GM19099 (cell line): ENCODE measurements around the gene C1orf159.

Experiments
- POLR2A ChIP-seq: IDR thresholded peaks from 3 replicates; pipeline ENCODE4 v1.6.1; 2011; ENCODE audit warnings: low read depth; ENCODE audit not compliant: insufficient read length; ENCODE audit errors: extremely low read depth

C1orf159 gene

DNA sequence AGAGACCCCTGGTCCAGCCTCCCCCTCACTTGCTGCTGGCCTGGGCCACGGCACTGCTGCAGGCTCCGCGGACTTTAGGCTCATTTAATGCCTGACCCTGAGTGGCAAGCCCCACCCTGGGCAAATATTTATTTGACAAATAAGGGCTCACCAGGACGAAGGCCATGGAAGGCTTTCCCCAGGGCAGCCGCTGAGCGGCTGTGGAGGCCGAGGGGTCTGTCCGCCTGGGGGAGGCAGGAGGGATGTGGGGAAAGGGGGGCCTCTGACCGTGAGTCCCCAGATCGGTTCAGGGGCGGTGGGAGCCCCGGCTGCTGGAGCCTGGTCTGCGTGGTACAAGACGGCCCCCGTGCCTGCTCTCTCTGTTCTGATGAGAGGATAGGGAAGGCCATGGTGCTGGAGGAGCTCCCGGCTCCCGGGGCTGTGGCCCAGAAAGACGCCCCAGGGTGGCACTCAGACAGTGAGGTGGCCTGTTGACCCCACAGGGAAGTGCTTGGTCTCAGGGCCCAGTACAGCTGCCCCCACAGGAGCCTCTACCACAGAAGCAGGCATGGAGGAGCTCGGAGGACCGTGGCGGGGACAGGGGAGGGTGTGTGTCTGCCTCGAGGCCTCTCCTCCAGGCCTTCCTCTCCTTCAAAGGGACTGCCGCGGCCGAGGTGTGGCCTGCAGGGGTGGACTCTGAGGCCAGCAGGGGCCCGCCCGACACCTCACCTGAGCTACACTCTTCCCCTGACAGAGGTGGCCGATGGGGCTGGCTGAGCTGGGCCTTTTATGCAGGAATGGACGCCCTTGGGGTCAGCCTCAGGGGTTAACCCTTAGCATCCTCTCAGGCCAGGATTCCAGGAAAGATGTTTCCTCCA lies 9.1 kb upstream of the C1orf159 start:
- no peak for TF ChIP-seq POLR2A

DNA sequence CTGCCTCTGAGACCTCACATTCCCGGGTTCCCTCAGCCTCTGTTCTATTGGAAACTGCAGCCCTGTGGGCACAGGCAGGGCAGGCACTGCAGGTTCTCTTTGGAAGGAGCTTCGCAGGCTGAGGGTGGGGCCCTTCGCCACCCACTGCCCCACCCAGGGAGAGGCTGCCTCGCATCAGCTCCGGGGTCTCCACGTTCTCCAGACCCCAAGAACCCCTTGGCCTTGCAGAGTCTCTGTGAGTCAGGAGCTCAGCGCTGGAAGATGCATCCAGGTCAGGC lies 8.6 kb upstream of the C1orf159 start:
- no peak for TF ChIP-seq POLR2A

DNA sequence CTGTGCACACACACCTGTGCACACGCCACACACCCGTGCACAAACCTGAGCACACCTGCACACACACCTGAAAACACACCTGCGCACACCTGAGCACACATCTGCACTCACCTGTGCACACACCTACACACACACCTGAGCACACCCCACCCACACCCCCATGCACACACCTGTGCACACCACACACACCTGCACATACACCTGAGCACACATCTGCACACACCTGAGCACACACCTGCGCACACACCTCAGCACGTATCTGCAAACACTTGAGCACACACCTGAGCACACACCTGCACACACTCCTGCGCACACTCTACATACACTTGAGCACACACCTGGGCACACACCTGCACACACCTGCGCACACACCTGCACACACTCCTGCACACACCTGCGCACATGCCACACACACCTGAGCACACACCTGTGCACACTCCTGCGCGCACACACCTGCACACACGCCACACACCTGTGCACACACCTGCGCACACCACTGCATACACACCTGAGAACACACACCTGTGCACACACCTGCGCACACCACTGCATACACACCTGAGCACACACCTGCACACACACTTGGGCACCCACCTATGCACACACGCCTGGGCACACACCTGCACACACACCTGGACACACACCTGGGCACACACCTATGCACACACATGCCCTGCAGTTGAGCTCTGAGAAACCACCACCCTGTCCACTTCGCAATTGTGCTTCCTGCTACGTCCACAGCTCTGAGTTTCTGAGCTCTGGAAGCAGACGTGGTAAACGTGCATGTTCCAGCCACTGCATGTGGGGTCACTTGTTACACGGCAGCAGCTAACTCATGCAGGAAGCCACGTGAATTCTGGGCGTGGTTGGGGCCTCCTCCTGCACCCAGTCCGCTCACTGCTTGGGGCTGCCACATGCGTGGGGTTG lies 8.0 kb upstream of the C1orf159 start:
- no peak for TF ChIP-seq POLR2A

DNA sequence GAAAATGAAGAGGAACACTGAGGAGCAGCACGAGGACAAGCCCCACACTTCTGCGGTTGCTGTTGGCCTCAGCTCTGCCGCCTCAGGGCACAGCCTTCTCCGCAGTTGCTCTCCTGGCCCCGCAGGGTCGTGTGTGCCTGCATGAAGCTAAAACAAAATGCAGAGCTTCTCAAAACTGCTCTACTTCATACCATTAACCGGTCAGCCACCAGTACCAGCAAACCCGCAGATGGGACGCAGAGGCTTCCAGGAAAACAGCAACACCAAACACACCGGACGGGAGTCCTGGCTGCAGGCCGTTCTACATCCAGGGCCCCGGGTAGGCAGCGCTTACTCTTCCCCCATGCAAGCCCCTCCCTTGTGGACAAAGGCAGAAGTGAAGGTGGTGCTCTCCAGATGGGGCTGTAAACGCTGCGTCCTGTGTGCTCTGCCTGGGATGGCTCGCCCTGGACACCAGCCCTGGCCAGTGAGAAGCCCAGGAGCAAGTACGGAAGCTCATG lies 7.1 kb upstream of the C1orf159 start:
- no peak for TF ChIP-seq POLR2A

DNA sequence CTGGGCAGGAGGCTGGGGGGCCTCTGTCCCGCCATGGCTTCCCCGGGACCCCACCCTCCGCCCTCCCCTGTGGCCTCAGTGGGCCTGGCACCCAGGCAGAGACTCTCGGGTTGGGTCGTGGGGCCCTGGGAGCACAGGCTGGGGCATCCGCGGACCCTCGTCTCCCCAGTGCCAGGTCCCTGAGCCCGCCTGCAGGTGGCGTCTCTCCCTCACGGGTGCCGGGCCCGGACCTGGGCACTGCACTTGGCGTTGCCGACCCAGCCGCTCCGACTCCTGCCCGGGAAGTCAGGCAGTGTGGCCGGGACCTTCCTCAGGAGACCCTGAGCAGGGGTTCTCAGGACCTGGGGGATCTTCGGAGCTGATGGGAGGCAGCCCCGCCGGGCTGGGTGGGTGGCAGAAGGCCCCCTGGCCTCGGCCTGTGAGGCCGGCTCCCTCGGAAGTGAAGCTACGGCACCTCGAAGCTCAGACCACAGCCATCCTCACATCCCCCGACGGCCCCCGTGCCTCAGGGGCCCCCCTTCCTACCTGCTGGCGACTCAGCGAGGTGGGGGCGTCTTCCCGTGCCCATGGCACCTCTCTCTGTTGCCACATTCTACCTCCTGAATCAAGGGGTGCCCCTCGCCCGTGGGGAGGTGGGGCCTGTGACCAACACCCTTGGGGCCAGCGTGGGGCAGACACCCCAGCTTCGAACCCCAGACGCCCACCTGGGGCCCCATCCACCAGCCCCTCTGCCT lies 6.4 kb upstream of the C1orf159 start:
- no peak for TF ChIP-seq POLR2A

DNA sequence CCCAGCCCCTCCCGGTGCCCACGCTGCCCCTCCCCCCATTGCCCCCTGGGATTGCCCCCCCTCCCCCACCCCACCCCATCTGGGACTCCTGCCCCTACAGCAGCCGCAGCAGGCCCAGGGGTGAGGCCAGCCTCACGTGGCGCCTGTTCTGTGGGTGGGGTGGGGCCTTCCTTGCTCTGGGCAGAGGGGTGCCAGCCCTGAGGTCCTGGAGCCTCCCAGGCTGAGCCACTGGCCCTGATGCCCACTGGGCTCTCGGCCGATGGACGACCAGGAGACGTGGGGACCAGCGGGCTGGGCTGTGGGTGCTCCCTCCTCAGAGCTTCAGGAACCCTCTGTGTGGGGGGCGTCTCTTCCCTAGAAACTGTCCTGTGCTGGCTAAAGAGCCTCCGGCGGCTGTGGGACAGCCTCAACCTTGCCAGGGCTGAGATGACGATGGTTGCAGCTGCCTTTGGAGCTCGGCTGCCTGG lies 5.8 kb upstream of the C1orf159 start:
- no peak for TF ChIP-seq POLR2A

DNA sequence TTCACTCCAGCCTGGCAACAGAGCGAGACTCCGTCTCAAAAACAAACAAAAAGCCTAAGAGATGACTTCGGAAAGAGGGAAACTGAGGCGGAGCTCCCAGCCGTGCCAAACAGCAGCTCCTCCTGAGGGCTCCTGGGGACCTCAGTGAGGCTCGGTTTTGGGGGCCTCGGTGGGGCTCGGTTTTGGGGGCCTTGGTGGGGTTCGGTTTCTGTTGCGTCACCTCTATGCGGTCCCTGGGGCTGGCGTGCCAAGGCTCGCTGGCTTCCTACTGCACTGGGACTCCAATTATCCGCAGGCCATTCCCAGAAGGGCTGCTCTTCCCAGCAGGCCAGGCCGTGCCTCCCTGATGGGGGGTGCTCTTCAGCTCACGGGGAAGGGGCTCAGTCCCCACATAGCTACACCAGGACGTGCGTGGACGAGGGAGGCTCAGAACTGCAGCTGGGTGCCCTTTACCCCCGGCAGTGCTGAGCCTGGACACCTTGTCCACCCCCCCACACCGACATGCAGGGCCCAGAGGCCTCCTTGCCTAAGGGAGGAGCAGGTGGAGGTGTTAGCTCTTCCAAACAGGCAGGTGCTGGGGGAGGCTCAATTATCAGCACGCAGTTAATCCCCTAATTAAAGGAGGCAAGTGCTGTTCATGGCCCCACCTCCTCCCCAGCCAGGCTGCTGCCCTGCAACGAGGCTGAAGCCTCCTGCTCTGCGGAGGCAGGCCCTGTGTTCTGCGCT lies 5.1 kb upstream of the C1orf159 start:
- TF ChIP-seq POLR2A: no peak

DNA sequence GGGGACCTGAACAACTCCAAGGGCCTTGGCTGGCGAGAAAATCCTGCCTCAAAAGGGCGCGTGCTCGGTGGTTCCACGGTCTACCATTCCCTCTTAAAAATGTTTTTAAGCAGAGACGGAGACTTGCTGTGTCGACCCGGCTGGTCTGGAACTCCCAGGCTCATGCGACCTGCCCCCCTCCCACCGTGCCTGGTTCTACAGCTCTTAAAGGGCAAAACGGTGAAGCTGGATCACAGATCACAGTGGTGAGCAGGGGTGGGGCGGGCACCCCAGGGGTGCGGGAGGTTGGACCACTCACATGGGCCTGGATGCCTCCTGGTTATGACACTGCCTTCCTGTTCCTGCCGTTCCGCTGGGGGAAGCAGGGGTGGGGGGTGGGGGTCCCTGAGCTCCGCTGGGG lies 4.2 kb upstream of the C1orf159 start:
- TF ChIP-seq POLR2A: no peak

DNA sequence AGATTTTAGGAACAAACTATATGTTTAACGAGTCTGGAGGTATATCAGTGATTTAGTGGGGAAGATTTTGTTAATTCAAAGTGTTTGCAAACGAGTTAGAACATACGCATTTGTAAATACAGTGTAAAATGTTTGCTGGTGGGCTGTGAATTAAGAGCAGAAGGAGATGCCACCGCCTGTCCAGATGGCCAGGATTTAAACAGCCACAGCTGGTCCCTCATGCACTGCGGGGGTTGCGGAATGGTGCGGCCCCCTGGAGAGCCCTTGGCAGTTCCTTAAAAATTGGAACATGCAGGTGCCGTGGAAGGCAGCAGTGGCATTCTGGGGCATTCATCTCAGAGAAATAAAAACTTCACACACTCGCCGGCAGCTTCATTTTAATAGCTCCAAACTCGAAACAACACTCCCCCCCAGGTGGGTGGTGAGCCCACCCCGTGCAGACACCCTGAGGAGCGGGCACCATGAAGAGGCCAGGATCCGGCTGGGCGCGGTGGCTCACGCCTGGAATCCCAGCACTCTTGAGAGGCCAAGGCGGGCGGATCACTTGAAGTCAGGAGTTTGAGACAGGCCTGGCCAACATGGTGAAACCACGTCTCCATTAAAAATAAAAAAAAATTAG lies 3.5 kb upstream of the C1orf159 start:
- TF ChIP-seq POLR2A: no peak

DNA sequence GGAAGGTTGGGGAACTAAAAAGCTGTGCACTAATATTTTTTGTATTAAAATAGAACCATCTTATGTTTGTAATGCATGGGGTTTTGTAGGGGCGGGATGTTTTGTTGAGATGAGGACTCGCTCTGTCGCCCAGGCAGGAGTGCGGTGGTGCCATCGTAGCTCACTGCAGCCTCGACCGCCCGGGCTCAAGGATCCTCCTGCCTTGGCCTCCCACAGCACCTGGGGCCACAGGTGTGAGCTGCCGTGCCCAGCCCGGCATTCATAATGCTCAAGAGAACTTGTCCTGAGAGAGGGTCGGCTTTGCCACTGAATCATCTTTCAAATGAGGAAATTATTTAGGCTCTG lies 3.0 kb upstream of the C1orf159 start:
- no peak for TF ChIP-seq POLR2A

DNA sequence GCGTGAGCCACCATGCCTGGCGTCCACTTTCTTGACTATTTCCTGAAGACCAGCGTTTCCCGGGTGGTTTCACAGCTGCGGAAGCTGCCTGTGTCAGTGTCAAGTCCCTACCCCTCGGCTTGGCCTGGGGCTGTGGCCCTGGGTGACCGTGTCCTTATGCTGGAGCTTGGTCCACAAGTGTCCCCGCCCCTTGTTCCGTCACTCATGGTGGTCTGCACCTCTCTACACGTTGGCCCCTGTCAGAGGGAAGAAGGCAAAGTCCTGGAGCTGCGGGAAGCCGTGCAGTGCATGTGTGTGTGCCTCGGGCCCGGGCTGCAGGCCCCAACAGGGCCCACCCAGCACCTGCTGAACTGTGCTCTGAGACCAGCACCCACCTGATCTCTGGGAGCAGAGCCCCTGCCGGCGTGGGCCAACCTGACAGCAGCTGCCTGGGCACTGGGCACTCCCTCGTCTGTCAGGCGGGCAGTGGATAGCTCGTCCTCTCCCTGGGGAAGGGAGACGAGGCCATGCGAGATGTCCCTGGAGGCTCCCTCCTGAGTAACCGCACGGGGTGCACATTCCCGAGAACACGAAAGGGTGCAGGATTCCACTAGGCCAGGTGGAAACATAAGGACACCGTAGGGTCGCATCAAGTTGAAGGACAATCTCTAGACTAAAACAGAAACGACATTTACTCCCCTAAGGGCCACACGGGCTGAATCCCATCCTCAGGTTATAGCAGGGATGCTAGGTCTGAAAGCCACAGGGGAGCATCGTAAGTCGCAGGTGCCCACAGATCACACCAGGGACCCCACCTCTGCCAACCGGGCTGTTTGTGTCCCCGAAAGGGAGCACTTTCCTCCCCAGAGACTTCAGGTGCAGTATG lies 2.4 kb upstream of the C1orf159 start:
- no peak for TF ChIP-seq POLR2A

DNA sequence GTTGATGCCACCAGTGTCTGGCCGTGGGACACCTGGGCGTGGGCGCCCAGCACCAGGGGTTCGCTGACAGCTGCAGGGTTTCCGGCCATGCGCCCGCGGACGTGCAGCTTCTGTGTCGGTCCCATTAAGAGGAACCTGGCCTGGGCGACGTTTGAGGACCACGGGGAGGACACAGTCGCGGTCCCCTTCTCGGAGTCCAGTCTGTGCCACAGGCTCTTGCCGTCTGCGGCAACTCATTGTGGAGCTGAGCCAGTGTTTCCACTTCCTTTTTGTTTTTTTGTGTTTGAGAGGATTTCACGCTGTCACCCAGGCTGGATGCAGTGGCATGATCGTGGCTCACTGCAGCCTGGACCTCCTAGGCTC lies 1.6 kb upstream of the C1orf159 start:
- TF ChIP-seq POLR2A: no peak

DNA sequence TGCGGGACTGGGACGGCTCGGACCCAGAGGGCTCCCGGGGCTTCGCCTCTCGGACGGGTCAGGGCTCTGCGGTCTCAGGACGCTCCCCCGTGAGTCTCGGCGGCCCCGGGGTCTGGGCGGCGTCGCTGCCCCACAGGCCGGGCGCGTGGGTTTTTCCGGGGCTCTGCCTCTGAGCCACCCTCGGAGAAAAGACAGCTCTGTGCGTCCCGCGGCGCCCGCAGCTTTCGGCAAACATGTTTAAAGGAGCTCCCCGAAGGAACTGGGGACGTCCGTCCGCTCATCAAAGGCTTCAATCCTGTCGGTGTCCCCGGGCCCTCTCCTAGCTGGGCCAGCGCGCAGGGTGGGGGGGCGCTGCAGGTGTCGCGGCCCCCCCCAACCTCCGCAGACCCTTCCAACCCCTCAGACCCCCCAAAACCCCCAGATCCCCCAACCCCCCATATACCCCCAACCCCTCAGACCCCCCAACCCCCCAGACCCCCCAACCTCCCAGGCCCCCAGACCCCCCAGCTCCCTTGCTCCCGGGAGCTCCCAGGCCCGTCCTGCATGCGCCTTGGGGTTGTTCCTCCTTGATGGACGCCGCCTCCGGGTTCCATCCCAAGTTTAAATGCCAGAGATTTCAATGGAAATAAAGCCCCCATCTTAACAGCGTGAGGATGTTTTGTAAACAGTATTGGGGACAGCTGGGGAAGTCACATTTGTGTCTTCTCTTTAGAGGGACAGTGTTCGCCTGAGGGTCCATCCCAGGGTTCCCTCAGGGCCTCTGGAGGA lies 996 bp upstream of the C1orf159 start:
- TF ChIP-seq POLR2A: no peak

DNA sequence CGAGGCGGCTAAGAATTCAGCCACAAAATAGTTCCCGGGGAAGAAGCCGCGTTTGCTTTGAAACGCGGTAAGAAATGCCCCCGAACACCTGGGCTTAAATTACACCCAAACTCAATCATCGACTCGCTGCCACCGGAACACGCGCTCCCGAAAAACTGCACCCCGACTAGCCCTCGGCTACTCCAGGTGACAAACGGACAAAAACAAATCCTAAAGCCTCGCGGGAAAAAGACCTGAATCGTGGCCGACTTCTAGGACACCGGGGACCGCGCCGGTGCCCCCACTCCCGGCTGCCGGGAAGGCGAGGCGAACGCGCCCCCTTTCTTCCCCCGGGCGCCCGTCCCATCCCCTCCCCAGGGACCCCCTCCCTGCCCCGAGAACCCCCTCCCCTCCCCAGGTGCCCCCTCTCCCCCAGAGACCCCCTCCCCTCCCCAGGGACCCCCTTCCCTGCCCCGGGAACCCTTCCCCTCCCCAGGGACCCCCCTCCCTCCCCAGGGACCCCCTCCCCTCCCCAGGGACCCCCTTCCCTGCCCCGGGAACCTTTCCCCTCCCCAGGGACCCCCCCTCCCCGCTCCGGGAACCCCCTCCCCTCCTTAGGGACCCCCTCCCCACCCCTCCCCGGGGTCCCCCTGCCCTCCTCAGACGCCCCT lies 628 bp downstream of the C1orf159 start:
- no peak for TF ChIP-seq POLR2A
